ENCODE measurements around the gene PGAP6. TPM values are rescaled to one million over a fixed set of nuclear protein-coding genes. Genes with fewer than 3 reads are reported as not detected.

Gene PGAP6
- polyA plus RNA-seq, 1 of the 3 experiments (the other 2 are of a cell fraction) = 133 TPM

DNA sequence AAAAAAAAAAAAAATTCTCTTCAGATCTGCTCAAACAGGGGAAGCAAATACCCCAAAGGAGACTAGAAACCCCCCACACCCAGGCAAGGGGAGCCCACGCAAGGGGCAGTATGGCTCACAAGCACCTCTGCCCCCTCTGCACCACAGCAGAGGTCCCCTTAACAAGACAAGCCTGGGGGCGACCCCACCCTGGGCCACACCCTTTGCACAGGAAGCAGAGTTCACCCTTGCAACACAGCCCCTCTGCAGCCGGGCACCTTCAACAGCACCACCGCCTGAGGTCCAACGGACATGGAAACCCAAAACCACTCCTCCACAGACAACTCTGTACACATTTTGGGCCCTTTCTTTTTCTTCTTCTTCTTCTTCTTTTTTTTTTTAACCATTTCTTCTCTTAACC lies 42.1 kb downstream of the PGAP6 start:
- DNase-seq = no peak
- Histone ChIP-seq H3K9me3 (no peaks in the 10 kb centered on the region), H3K4me2 (no peak overlapping the region), H4K20me1 (ENCODE audit: insufficient read depth) (peaks cover 82% of the 10 kb centered on the region), H3K9me2 (no peaks in the 10 kb centered on the region), H3K4me3 (ENCODE audit: low read depth in 2 of 2, low read length in 1 of 2) (no peak overlapping the region), H3K27ac (ENCODE audit: low read depth in 2 of 2, low read length in 1 of 2) (no peak overlapping the region), H3K27me3 (ENCODE audit: insufficient read depth) (no peaks in the 10 kb centered on the region), H3K9ac (no peak overlapping the region), H3F3A (replicated peaks; ENCODE audit: insufficient read depth) (no peaks in the 10 kb centered on the region), H2AFZ (ENCODE audit: low read depth) (no peak overlapping the region), H3K36me3 (replicated peaks in 1 of 2; ENCODE audit: control insufficient read depth in 1 of 2, insufficient read depth in 2 of 2, low read length in 1 of 2) (peaks cover 0 to 4% of the 10 kb centered on the region in 2 experiments), H3K79me2 (ENCODE audit: insufficient read depth) (peaks cover 92% of the 10 kb centered on the region), H3K4me1 (ENCODE audit: control insufficient read depth in 1 of 2, insufficient read depth in 2 of 2, low read depth in 1 of 2, low read length in 1 of 2) (peaks cover 0 to 5% of the 10 kb centered on the region in 2 experiments; a peak in 1 of 4 replicates)
- 91% methylated on average over 4 of the region's 5 CpGs for WGBS (ENCODE audit: low lambda C conversion rate)
- TF ChIP-seq FOXJ3 (CRISPR knock-in tag; IDR thresholded peaks at IDR 0.05) = no peak
- no peak for TF ChIP-seq NFIC (IDR thresholded peaks at IDR 0.05; ENCODE audit: borderline replicate concordance)
- TF ChIP-seq MEF2A (IDR thresholded peaks at IDR 0.05; ENCODE audit: borderline replicate concordance, low read depth) = no peak
- no peak for TF ChIP-seq EZH2phosphoT487 (IDR thresholded peaks at IDR 0.05; ENCODE audit: borderline replicate concordance, low read depth)
- TF ChIP-seq FOXM1 (IDR thresholded peaks at IDR 0.05; ENCODE audit: low read depth) = no peak
- no peak for TF ChIP-seq TAF1 (IDR thresholded peaks at IDR 0.05; ENCODE audit: borderline replicate concordance, low read depth, low read length)
- no peak for TF ChIP-seq NRF1 (IDR thresholded peaks at IDR 0.05; ENCODE audit: low read depth, low read length)
- TF ChIP-seq ZBTB33 (IDR thresholded peaks at IDR 0.05; ENCODE audit: borderline replicate concordance, low read depth) = no peak
- no peak for TF ChIP-seq TEAD4 (IDR thresholded peaks at IDR 0.05; ENCODE audit: borderline replicate concordance, insufficient read depth)
- no peak for TF ChIP-seq EP300 (IDR thresholded peaks at IDR 0.05; ENCODE audit: borderline replicate concordance in 1 of 2, low read depth in 1 of 2, low read length in 1 of 2)
- TF ChIP-seq POLR2AphosphoS5 (IDR thresholded peaks at IDR 0.05; ENCODE audit: low read depth, low read length) = no peak
- TF ChIP-seq SIN3A (IDR thresholded peaks at IDR 0.05; ENCODE audit: borderline replicate concordance, low read depth, low read length) = no peak
- TF ChIP-seq ELF1 (IDR thresholded peaks at IDR 0.05) = no peak
- TF ChIP-seq, protein P1, sequence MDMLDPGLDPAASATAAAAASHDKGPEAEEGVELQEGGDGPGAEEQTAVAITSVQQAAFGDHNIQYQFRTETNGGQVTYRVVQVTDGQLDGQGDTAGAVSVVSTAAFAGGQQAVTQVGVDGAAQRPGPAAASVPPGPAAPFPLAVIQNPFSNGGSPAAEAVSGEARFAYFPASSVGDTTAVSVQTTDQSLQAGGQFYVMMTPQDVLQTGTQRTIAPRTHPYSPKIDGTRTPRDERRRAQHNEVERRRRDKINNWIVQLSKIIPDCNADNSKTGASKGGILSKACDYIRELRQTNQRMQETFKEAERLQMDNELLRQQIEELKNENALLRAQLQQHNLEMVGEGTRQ (IDR thresholded peaks at IDR 0.05; ENCODE audit: borderline replicate concordance, low read depth, low read length) = no peak
- TF ChIP-seq MXI1 (IDR thresholded peaks at IDR 0.05; ENCODE audit: low read depth, low read length) = no peak
- TF ChIP-seq CTCF (IDR thresholded peaks at IDR 0.05) = no peak
- TF ChIP-seq RAD21 (IDR thresholded peaks at IDR 0.05; ENCODE audit: low read length) = no peak
- TF ChIP-seq FOSL2 (IDR thresholded peaks at IDR 0.05; ENCODE audit: borderline replicate concordance, low read depth) = no peak
- no peak for TF ChIP-seq GABPA (IDR thresholded peaks at IDR 0.05; ENCODE audit: low read depth)
- TF ChIP-seq RFX5 (IDR thresholded peaks at IDR 0.05; ENCODE audit: low read length) = no peak
- CTCF ChIA-PET = no interaction called here
- POLR2A ChIA-PET = no interaction called here

All from SK-N-SH (cell line).